Body of pancreas (tissue), 4 donors: ENCODE measurements around the gene FNDC5. TPM values are rescaled to one million over a fixed set of nuclear protein-coding genes. Genes with fewer than 3 reads are reported as not detected.
"Not testable (repeated sequence)": the region's sequence is repeated elsewhere in the genome, so short reads cannot be mapped to it uniquely, and the experiment has no call there.

ENCODE experiments used
- ATAC-seq: fragments of 150-250 bp; one replicate; pipeline ENCODE4 v1.9.1; 2016
- DNase-seq, 4 donors: peaks; one replicate each; pipeline ENCODE4 v3.0.0-alpha.2; 2019
- H3K27ac ChIP-seq, 4 donors: fragments of 200-600 bp; sonication (generic); 1 replicate in 3 of 4; 2 replicates in 1 of 4; pipeline versions ENCODE4 v1.5.1 to v1.6.1; 2016 to 2019; ENCODE audit warnings: mild to moderate bottlenecking in 1 of 4, mixed read lengths in 1 of 4, moderate library complexity in 1 of 4
- H3K27me3 ChIP-seq, 2 donors: fragments of 200-600 bp; sonication (generic); one replicate each; pipeline ENCODE4 v1.6.0; 2016; ENCODE audit warnings: mild to moderate bottlenecking in 1 of 2
- H3K36me3 ChIP-seq, 2 donors: fragments of 200-600 bp; sonication (generic); replicated peaks in 1 of 2; 2 replicates each; pipeline ENCODE4 v1.5.1; 2016; ENCODE audit warnings: low read depth in 2 of 2; ENCODE audit not compliant: insufficient read depth in 1 of 2
- H3K4me1 ChIP-seq: fragments of 200-600 bp; sonication (generic); one replicate; pipeline ENCODE4 v1.6.0; 2016
- H3K4me3 ChIP-seq, 2 donors: fragments of 200-600 bp; sonication (generic); 1 replicate in 1 of 2; 2 replicates in 1 of 2; pipeline ENCODE4 v1.5.1; 2016 to 2019
- H3K9me3 ChIP-seq, 3 donors: fragments of 200-600 bp; sonication (generic); 1 replicate in 2 of 3; 2 replicates in 1 of 3; pipeline ENCODE4 v1.5.1; 2016
- POLR2A ChIP-seq, 3 donors: fragments of 450-650 bp; IDR thresholded peaks; one replicate each; pipeline ENCODE4 v1.6.1; 2016; ENCODE audit warnings: antibody characterized with exemption in 3 of 3, mild to moderate bottlenecking in 2 of 3
- WGBS, 2 donors: methylation state at CpG; one replicate each; pipeline ENCODE4 v1.1.5; 2017; 5-methylcytosine and 5-hydroxymethylcytosine counted together
- intact Hi-C: fragments of 100-400 bp; cut with DNase I; formaldehyde crosslinking; loops from one replicate; pipeline ENCODE4 v1.15.1; 2023
- total RNA-seq, 2 donors: library from RNA; depleted of rRNA; stranded (reverse); fragments of >200 nt; gene quantifications; one replicate each; pipeline ENCODE4 v1.1.0, GENCODE V29; 2016
- TF ChIP-seq, protein P1 (sequence below), 7 experiments: fragments of 450-650 bp in 4 of 7; fragments of 200-600 bp in 3 of 7; sonication (generic) in 3 of 7; IDR thresholded peaks; one replicate each; pipeline ENCODE4 v1.5.1; 2016 to 2019; ENCODE audit warnings: antibody characterized with exemption in 7 of 7

The FNDC5 gene
- total RNA-seq, 2 donors from 2014 or later: not detected

DNA sequence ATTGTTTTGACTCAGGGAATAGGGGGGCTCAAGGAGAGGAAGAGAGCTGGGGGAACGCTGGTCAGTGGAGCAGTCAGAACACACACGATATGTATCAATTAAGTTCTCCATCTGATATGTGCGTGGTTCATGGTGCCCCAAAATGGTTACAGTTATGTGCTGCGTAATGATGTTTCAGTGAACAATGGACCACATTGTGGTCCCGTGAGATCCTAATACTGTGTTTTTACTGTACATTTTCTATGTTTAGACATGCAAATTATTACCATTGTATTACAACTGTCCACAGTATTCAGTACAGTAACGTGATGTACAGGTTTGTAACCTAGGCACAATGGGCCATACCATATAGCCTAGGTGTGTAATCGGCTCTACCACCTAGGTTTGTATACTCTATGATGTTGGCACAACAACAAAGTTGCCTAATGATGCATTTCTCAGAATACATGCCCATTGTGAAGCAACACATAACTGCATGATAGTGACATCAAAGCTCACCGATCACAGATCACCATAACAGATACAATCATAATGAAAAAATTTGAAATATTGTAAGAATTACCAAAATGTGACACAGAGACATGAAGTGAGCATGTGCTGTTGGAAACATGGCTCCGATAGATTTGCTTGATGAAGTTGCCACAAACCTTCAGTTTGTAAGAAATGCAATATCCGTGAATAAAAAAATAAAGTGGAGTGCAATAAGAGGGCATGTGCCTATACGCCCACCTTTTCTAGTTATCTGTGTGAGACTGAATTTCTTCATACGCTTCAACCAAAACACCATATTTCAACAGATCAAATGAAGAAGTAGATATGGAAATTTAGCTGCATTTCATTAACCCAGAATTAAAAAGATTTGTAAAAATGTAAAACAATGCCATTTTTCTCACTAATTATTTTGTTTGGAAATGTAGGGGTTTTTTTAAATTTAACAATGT lies 45.3 kb upstream of the FNDC5 start:
- 86 to 90% methylated on average over 12 of the region's 12 CpGs for WGBS, 2 donors
- DNase-seq (no peak), ATAC-seq (no peak)
- Histone ChIP-seq H3K27ac (no peak overlapping the region), H3K4me1 (no peaks in the 10 kb centered on the region), H3K36me3 (no peaks in the 10 kb centered on the region), H3K4me3 (no peak overlapping the region), H3K27me3 (no peaks in the 10 kb centered on the region), H3K9me3 (no peaks in the 10 kb centered on the region)
- TF ChIP-seq POLR2A (IDR thresholded peaks at IDR 0.05): no peak
- TF ChIP-seq, protein P1, sequence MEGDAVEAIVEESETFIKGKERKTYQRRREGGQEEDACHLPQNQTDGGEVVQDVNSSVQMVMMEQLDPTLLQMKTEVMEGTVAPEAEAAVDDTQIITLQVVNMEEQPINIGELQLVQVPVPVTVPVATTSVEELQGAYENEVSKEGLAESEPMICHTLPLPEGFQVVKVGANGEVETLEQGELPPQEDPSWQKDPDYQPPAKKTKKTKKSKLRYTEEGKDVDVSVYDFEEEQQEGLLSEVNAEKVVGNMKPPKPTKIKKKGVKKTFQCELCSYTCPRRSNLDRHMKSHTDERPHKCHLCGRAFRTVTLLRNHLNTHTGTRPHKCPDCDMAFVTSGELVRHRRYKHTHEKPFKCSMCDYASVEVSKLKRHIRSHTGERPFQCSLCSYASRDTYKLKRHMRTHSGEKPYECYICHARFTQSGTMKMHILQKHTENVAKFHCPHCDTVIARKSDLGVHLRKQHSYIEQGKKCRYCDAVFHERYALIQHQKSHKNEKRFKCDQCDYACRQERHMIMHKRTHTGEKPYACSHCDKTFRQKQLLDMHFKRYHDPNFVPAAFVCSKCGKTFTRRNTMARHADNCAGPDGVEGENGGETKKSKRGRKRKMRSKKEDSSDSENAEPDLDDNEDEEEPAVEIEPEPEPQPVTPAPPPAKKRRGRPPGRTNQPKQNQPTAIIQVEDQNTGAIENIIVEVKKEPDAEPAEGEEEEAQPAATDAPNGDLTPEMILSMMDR (IDR thresholded peaks at IDR 0.05): no peak
- intact Hi-C loops: no loop called here

DNA sequence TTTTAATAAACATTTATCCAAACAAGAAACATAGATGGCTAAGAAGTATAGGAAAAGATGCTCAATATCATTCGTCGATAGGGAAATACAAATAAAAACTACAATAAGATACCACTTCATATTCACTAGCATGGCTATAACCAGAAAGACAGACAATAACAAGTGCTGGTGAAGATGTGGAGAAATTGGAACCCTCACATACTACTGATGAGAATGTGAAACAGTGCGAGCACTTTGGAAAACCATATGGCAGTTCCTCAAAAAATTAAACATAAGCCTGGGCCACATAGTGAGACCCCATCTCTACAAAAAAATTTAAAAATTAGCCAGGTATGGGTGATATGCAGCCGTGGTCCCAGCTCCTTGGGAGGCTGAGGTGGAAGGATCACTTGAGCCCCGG lies 39.6 kb upstream of the FNDC5 start:
- intact Hi-C loops: no loop called here
- H3K4me1 ChIP-seq: peaks cover 1% of the 10 kb centered on the region
- no peaks in the 10 kb centered on the region for H3K9me3 ChIP-seq
- no peaks in the 10 kb centered on the region for H3K36me3 ChIP-seq
- no peak overlapping the region for H3K4me3 ChIP-seq
- ATAC-seq: no peak
- WGBS, 2 donors: 84 to 89% methylated on average over 5 of the region's 5 CpGs
- no peak for DNase-seq
- H3K27me3 ChIP-seq: no peaks in the 10 kb centered on the region
- TF ChIP-seq POLR2A (IDR thresholded peaks at IDR 0.05): no peak
- TF ChIP-seq, protein P1 (IDR thresholded peaks at IDR 0.05): no peak
- no peak overlapping the region for H3K27ac ChIP-seq

DNA sequence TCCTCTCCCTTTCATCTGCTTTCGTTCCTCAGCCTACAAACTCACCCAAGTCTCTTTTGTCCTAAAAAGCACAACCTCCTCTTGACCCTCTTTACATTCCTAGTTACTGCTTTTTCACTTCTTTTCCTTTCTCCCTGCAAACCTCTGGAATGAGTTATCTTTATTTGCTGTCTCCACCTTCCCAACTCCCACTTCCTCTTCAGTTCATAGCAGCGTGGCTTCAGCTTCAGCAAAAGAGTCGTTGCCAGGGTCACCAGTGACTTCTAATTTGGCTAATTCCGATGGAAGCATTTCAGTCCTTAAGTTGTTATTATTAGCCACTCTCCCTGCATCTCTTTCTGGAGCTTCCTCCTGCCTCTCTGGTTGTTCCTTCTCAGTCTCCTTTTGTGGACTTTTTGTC lies 36.7 kb upstream of the FNDC5 start:
- ATAC-seq: no peak
- intact Hi-C loops: no loop called here
- DNase-seq: no peak
- no peak for TF ChIP-seq POLR2A (IDR thresholded peaks at IDR 0.05)
- TF ChIP-seq, protein P1 (IDR thresholded peaks at IDR 0.05): no peak
- no peak overlapping the region for H3K4me3 ChIP-seq
- H3K27me3 ChIP-seq: no peaks in the 10 kb centered on the region
- H3K36me3 ChIP-seq: no peaks in the 10 kb centered on the region
- H3K4me1 ChIP-seq: peaks cover 19% of the 10 kb centered on the region
- 37 to 40% methylated on average over 4 of the region's 4 CpGs for WGBS, 2 donors
- no peak overlapping the region for H3K27ac ChIP-seq
- H3K9me3 ChIP-seq: no peaks in the 10 kb centered on the region

DNA sequence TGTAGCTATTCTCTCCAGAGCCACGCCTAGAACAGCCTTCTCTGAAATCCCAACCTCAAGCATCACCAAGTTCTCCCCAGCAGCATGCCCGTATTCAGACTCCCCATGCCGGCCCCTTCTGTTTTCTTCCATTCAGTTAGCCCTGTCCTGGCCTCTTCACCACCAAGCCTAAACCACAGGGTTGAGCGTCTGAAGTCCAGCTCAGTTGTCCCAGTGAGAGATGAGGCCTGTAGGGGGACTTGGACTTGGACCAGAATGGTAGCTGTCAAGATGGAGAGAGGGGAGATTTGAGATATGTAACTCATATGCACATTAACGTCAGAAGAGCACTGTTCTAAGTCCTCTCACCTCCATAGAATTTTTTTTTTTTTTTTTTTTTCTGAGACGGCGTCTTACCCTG lies 35.9 kb upstream of the FNDC5 start:
- intact Hi-C loops: no loop called here
- Histone ChIP-seq H3K36me3 (no peaks in the 10 kb centered on the region), H3K27ac (no peak overlapping the region), H3K9me3 (no peaks in the 10 kb centered on the region), H3K4me3 (no peak overlapping the region), H3K4me1 (peaks cover 20% of the 10 kb centered on the region), H3K27me3 (no peaks in the 10 kb centered on the region)
- ATAC-seq (no peak), DNase-seq (no peak)
- WGBS, 2 donors: 89 to 92% methylated on average over 7 of the region's 7 CpGs
- TF ChIP-seq POLR2A (IDR thresholded peaks at IDR 0.05): no peak
- TF ChIP-seq, protein P1 (IDR thresholded peaks at IDR 0.05): no peak

DNA sequence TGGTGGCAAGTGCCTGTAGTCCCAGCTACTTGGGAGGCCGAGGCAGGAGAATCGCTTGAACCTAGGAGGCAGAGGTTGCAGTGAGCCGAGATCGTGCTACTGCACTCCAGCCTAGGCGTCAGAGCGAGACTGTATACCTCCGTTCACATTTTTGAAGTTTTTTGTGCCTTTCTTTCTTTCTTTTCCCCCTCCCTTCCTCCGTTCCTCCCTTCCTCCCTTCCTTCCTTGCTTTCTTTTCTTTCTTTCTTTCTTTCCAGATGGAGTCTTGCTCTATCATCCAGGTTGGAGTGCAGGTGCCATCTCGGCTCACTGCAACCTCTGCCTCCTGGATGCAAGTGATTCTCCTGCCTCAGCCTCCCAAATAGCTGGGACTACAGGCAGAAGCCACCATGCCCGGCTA lies 34.9 kb upstream of the FNDC5 start:
- H3K36me3 ChIP-seq, DNase-seq, H3K27me3 ChIP-seq, H3K4me3 ChIP-seq, ATAC-seq, intact Hi-C loops, H3K9me3 ChIP-seq: not testable (repeated sequence)
- Histone ChIP-seq H3K27ac (peak overlapping the region in 1 of 4 donors; percentile 60), H3K4me1 (peaks cover 26% of the 10 kb centered on the region)
- WGBS, 2 donors: 84 to 88% methylated on average over 10 of the region's 10 CpGs
